GM20000 (cell line): Measurements from ENCODE around the gene IRF4.

ENCODE experiments used
- DNase-seq: peaks from one replicate; pipeline ENCODE4 v3.0.0; 2012; ENCODE audit warnings: low spot score
- CTCF ChIP-seq: IDR thresholded peaks from 2 replicates; pipeline ENCODE4 v1.5.1; 2012; ENCODE audit warnings: mild to moderate bottlenecking, control low read depth; ENCODE audit errors: extremely low read depth, missing control alignments

Gene IRF4

GRCh38 chr6:350371-350770, 41.2 kb upstream of the IRF4 start:
- TF ChIP-seq CTCF = no peak
- no peak for DNase-seq

DNA sequence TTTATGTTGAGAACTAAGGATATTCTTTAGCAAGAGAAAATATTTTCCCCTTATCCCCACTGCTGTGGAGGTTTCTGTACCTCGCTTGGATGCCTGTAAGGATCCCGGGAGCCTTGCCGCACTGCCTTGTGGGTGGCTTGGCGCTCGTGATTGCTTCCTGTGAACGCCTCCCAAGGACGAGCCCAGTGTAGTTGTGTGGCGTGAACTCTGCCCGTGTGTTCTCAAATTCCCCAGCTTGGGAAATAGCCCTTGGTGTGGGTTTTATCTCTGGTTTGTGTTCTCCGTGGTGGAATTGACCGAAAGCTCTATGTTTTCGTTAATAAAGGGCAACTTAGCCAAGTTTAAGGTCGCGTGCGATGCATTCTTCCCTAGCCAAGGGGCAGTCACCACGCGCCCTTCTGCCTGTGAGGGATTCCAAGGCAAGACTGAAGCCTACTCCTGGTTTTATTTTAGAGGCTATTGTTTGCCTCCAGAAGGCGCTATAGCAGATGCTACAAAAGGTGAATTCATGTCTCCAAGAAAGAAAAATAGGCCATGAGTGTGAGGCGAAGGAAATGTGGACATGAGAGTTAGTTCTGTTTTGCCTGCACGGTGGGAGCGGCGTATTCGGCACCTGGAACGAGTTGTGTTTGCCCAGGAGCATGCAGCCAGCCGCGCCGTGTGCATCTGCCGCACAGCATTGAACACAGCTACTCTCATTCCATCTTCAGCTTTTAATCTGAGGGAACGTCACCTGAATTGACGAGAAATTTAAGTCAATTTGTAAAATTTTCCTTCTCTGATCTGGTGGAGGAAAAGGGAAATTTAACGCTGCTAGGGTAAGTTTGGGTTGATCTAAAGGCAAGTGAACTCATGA, 40.3 kb upstream of the IRF4 start:
- DNase-seq = no peak
- TF ChIP-seq CTCF = no peak

DNA sequence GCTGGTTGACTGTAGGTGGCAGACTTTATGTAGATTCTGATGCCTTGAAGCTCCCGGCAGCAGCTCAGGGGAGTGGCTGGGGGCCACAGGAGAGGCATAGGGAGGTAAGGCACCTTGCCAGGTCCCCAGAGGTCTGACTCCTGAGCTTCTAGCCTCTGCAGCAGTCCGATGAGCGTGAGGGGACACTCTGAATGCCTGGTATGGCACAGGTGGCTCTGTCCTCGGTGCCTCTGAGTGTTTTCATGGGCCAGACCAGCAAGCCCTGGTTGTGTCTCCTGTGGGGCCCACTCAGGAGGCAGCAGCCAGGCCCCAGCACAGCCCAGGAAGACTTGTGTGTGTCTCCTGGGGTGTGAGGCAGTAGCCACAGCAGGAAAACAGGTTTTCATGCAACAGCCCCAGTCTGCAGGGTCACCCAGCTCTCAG, 39.7 kb upstream of the IRF4 start:
- no peak for TF ChIP-seq CTCF

DNA sequence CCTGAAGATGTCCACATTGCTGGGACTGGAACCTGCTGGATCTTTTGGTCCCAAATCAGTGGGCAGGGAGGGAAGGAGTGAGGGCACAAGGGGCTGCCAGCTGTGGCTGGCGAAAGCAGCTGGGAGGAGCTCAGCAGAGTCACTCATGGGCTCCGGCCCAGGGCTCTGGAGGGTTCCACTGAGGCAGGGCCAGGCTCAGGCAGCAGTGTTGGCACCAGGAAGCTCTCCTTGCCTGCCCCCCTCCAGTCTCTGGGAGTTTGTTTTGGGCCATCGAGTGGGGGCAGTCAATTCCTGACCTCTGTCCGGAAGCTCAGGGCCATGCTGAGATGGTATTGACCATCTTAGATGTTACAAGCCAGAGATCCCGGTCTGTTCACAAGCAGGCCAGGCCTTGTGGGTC, 39.1 kb upstream of the IRF4 start:
- no peak for TF ChIP-seq CTCF
- DNase-seq = no peak

More for the DNA sequence above, 39.7 kb upstream of the IRF4 start:
- no peak for DNase-seq

DNA sequence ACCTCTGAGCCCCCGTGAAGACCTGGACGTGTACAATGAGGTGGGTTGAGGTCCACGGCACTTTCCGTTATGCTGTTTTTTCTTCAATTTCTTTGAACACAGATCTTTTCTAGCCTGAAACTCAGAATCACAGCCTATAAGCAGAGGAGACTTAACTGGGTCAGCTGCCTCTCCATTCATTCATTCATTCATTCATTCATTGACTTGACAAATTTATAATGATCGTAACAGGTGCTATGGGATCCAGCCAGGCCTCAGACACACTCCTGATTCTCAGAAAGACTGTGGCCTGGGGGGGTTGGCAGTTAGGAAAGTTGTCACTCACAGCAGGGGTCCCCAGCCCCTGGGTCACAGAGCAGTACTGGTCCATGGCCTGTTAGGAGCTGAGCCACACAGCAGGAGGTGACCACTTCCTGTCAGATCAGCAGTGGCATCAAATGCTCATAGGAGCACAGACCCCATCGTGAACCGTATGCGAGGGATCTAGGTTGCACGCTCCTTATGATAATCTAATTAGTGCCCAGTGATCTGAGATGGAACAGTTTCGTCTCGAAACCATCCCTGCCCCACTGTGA, 38.6 kb upstream of the IRF4 start:
- TF ChIP-seq CTCF = no peak
- DNase-seq = no peak

- DNase-seq = no peak
- no peak for TF ChIP-seq CTCF
Observed at GRCh38 chr6:353642-354614, 37.6 kb upstream of the IRF4 start.
